OCI-LY3 (cell line): ENCODE results near the gene NNT.

Source experiments
- H2AFZ ChIP-seq: fragments of 200-600, 300-600 bp; shearing (Covaris generic); 2 replicates; pipeline ENCODE4 v1.6.0; 2014; ENCODE audit warnings: antibody characterized with exemption, low read depth, low read length
- H3K27ac ChIP-seq: fragments of 200-600, 300-600 bp; sonication (generic); 2 replicates; pipeline ENCODE4 v1.5.1; 2014; ENCODE audit warnings: mild to moderate bottlenecking, low read length, moderate library complexity, mixed read lengths
- H3K27me3 ChIP-seq: fragments of 200-600, 300-600 bp; sonication (generic); 2 replicates; pipeline ENCODE4 v1.6.1; 2014; ENCODE audit warnings: low read depth, low read length, mixed read lengths
- H3K36me3 ChIP-seq: fragments of 200-600, 300-600 bp; sonication (generic); replicated peaks from 2 replicates; pipeline ENCODE3; 2014; ENCODE audit warnings: low read depth, low read length, mixed read lengths
- H3K4me1 ChIP-seq: fragments of 300-600, 200-600 bp; sonication (generic); 2 replicates; pipeline ENCODE4 v1.6.1; 2014; ENCODE audit warnings: low read length, mixed read lengths
- H3K4me2 ChIP-seq: fragments of 200-600, 300-600 bp; sonication (generic); 2 replicates; pipeline ENCODE4 v1.6.1; 2014; ENCODE audit warnings: low read length, mixed read lengths
- H3K4me3 ChIP-seq: fragments of 300-600, 200-600 bp; sonication (generic); 2 replicates; pipeline ENCODE4 v1.5.1; 2014; ENCODE audit warnings: antibody characterized with exemption, mild to moderate bottlenecking, low read length, moderate library complexity
- H3K79me2 ChIP-seq: fragments of 300-600, 200-600 bp; shearing (Covaris generic); 2 replicates; pipeline ENCODE4 v1.6.1; 2014; ENCODE audit warnings: mild to moderate bottlenecking, low read length, mixed read lengths
- H3K9ac ChIP-seq: fragments of 300-600, 200-600 bp; shearing (Covaris generic); 2 replicates; pipeline ENCODE4 v1.6.0; 2014; ENCODE audit warnings: mild to moderate bottlenecking, low read length, moderate library complexity
- H3K9me3 ChIP-seq: fragments of 200-600, 300-600 bp; shearing (Covaris generic); 2 replicates; pipeline ENCODE4 v1.6.1; 2014; ENCODE audit warnings: low read length, mixed read lengths; ENCODE audit not compliant: insufficient read depth
- H4K20me1 ChIP-seq: fragments of 200-600, 300-600 bp; sonication (generic); 2 replicates; pipeline ENCODE4 v1.6.1; 2016; ENCODE audit warnings: low read length, mixed read lengths; ENCODE audit not compliant: insufficient read depth
- CTCF ChIP-seq: fragments of 200-600, 300-600 bp; sonication (generic); IDR thresholded peaks from 2 replicates; pipeline ENCODE4 v1.5.1; 2014; ENCODE audit warnings: antibody characterized with exemption, low read length, low read depth
- EZH2phosphoT487 ChIP-seq: fragments of 200-600 bp; shearing (Covaris generic); IDR thresholded peaks from 2 replicates; pipeline ENCODE4 v1.6.1; 2018; ENCODE audit warnings: antibody characterized with exemption, mixed run types, low read depth

NNT gene

GRCh38 chr5:43581398-43581797 is 21.6 kb upstream of the NNT start:
- Histone ChIP-seq H3K4me3 (no peak overlapping the region), H3K9ac (no peak overlapping the region), H3K4me2 (no peak overlapping the region), H3K27ac (no peak overlapping the region), H3K27me3 (no peaks in the 10 kb centered on the region), H3K79me2 (no peaks in the 10 kb centered on the region), H3K36me3 (no peaks in the 10 kb centered on the region), H2AFZ (no peak overlapping the region), H4K20me1 (no peaks in the 10 kb centered on the region), H3K9me3 (no peaks in the 10 kb centered on the region), H3K4me1 (no peaks in the 10 kb centered on the region; the same call in 1 of the 2 replicates)
- no peak for TF ChIP-seq EZH2phosphoT487
- no peak for TF ChIP-seq CTCF

- Histone ChIP-seq H4K20me1 (no peaks in the 10 kb centered on the region), H3K4me3 (no peak overlapping the region), H3K27me3 (no peaks in the 10 kb centered on the region), H3K9me3 (no peaks in the 10 kb centered on the region), H3K36me3 (no peaks in the 10 kb centered on the region), H3K4me1 (no peaks in the 10 kb centered on the region; the same call in 1 of the 2 replicates), H3K4me2 (no peak overlapping the region), H3K79me2 (no peaks in the 10 kb centered on the region), H3K27ac (no peak overlapping the region), H2AFZ (no peak overlapping the region), H3K9ac (no peak overlapping the region)
- TF ChIP-seq CTCF (no peak), EZH2phosphoT487 (no peak)
Observed at GRCh38 chr5:43582082-43583005, 20.6 kb upstream of the NNT start.

- Histone ChIP-seq H3K9ac (no peak overlapping the region), H2AFZ (no peak overlapping the region), H3K27ac (no peak overlapping the region), H3K27me3 (no peaks in the 10 kb centered on the region), H3K4me2 (no peak overlapping the region), H3K4me3 (no peak overlapping the region), H3K9me3 (no peaks in the 10 kb centered on the region), H3K4me1 (no peaks in the 10 kb centered on the region; the same call in 1 of the 2 replicates), H3K79me2 (no peaks in the 10 kb centered on the region), H4K20me1 (no peaks in the 10 kb centered on the region), H3K36me3 (no peaks in the 10 kb centered on the region)
- no peak for TF ChIP-seq CTCF
- TF ChIP-seq EZH2phosphoT487, result no peak
Observed at GRCh38 chr5:43583724-43584123, 19.3 kb upstream of the NNT start.

- Histone ChIP-seq H3K9me3 (no peaks in the 10 kb centered on the region), H4K20me1 (no peaks in the 10 kb centered on the region), H3K4me2 (no peak overlapping the region), H3K4me3 (no peak overlapping the region), H2AFZ (no peak overlapping the region), H3K4me1 (no peaks in the 10 kb centered on the region; the same call in 1 of the 2 replicates), H3K27me3 (no peaks in the 10 kb centered on the region), H3K9ac (no peak overlapping the region), H3K27ac (no peak overlapping the region), H3K79me2 (no peaks in the 10 kb centered on the region), H3K36me3 (no peaks in the 10 kb centered on the region)
- TF ChIP-seq CTCF, result no peak
- no peak for TF ChIP-seq EZH2phosphoT487
Observed at GRCh38 chr5:43584166-43584699, 18.7 kb upstream of the NNT start.
